A549 (cell line): ENCODE data around the gene APBB2.

Experiments used
- CHD2 ChIP-seq: fragments of 150-350 bp; IDR thresholded peaks from 2 replicates; pipeline ENCODE4 v1.6.1; 2014; ENCODE audit warnings: low read length; ENCODE audit not compliant: partially characterized antibody
- CTCF ChIP-seq: fragments of >200 bp; sonication (Bioruptor Twin); formaldehyde crosslinking; IDR thresholded peaks from 3 replicates; pipeline ENCODE4 v1.5.1; 2016
- E2F6 ChIP-seq: IDR thresholded peaks from 2 replicates; pipeline ENCODE4 v1.6.1; 2012; ENCODE audit warnings: low read depth, borderline replicate concordance
- EP300 ChIP-seq, 2 experiments: fragments of >200 bp; sonication (Bioruptor Twin); formaldehyde crosslinking; IDR thresholded peaks; 2 replicates in 1 of 2; 3 replicates in 1 of 2; pipeline ENCODE4 v1.6.1; 2016 to 2017
- JUNB ChIP-seq: fragments of >200 bp; sonication (Bioruptor Twin); formaldehyde crosslinking; IDR thresholded peaks from 2 replicates; pipeline ENCODE4 v1.6.1; 2016
- PBX3 ChIP-seq: IDR thresholded peaks from 2 replicates; pipeline ENCODE4 v1.6.1; 2012
- POLR2A ChIP-seq: IDR thresholded peaks from 2 replicates; pipeline ENCODE4 v1.6.1; 2012; ENCODE audit warnings: mild to moderate bottlenecking, low read length
- REST ChIP-seq: fragments of 200-600 bp; sonication (generic); IDR thresholded peaks from 2 replicates; pipeline ENCODE4 v1.6.1; 2016; ENCODE audit warnings: antibody characterized with exemption, mild to moderate bottlenecking, moderate library complexity
- RFX5 ChIP-seq: fragments of 450-650 bp; IDR thresholded peaks from 2 replicates; pipeline ENCODE4 v1.7.1; 2014; ENCODE audit warnings: antibody characterized with exemption, mild to moderate bottlenecking, moderate library complexity
- SMC3 ChIP-seq: fragments of >200 bp; sonication (Bioruptor Twin); formaldehyde crosslinking; IDR thresholded peaks from 3 replicates; pipeline ENCODE4 v1.6.1; 2018; ENCODE audit warnings: inconsistent platforms
- ZFP36 ChIP-seq: fragments of 450-650 bp; IDR thresholded peaks from 2 replicates; pipeline ENCODE4 v1.6.1; 2014; ENCODE audit warnings: borderline replicate concordance; ENCODE audit not compliant: partially characterized antibody

GRCh38 chr4:41002309-41002708 is 212.0 kb downstream of the APBB2 start:
- TF ChIP-seq CTCF (no peak), POLR2A (no peak), SMC3 (no peak), JUNB (no peak), ZFP36 (no peak), REST (no peak), RFX5 (no peak), CHD2 (no peak), E2F6 (no peak), EP300 (IDR thresholded peaks at IDR 0.05) (no peak), PBX3 (no peak)
